IMR-90 (cell line): ENCODE measurements around the gene MUC5B.

Experiments
- CTCF ChIP-seq: conservative IDR thresholded peaks from 2 replicates; pipeline ENCODE4 v1.5.1; 2012; ENCODE audit warnings: mild to moderate bottlenecking, low read depth, low read length, improper control_type of control experiment
- POLR2A ChIP-seq: IDR thresholded peaks from 2 replicates; pipeline ENCODE4 v1.6.1; 2012; ENCODE audit warnings: mild to moderate bottlenecking, low read depth, low read length

- no peak for TF ChIP-seq POLR2A
- TF ChIP-seq CTCF = no peak
These were observed 6.7 kb downstream of the MUC5B start for GRCh38 chr11:1229471-1230120.
